Astrocyte (in vitro differentiated cells and primary cell): ENCODE measurements around the gene GP1BA.

Source experiments
- CTCF ChIP-seq: IDR thresholded peaks from 2 replicates; pipeline ENCODE4 v1.5.1; 2011; ENCODE audit warnings: low read depth, mild to moderate bottlenecking, inconsistent platforms, low read length, moderate library complexity; ENCODE audit not compliant: insufficient read depth
- EZH2 ChIP-seq: IDR thresholded peaks from 2 replicates; pipeline ENCODE4 v1.6.1; 2012; ENCODE audit warnings: mild to moderate bottlenecking, low read length, inconsistent platforms; ENCODE audit not compliant: insufficient read depth

- no peak for TF ChIP-seq CTCF
- TF ChIP-seq EZH2 = no peak
Observed at GRCh38 chr17:4965311-4965986, 33.4 kb downstream of the GP1BA start.
